Measurements from ENCODE around the gene SNX8. TPM values are rescaled to one million over a fixed set of nuclear protein-coding genes. Genes with fewer than 3 reads are reported as not detected.

The SNX8 gene
- total RNA-seq, 1 donor from 2014 or later, result 15.6 TPM

DNA sequence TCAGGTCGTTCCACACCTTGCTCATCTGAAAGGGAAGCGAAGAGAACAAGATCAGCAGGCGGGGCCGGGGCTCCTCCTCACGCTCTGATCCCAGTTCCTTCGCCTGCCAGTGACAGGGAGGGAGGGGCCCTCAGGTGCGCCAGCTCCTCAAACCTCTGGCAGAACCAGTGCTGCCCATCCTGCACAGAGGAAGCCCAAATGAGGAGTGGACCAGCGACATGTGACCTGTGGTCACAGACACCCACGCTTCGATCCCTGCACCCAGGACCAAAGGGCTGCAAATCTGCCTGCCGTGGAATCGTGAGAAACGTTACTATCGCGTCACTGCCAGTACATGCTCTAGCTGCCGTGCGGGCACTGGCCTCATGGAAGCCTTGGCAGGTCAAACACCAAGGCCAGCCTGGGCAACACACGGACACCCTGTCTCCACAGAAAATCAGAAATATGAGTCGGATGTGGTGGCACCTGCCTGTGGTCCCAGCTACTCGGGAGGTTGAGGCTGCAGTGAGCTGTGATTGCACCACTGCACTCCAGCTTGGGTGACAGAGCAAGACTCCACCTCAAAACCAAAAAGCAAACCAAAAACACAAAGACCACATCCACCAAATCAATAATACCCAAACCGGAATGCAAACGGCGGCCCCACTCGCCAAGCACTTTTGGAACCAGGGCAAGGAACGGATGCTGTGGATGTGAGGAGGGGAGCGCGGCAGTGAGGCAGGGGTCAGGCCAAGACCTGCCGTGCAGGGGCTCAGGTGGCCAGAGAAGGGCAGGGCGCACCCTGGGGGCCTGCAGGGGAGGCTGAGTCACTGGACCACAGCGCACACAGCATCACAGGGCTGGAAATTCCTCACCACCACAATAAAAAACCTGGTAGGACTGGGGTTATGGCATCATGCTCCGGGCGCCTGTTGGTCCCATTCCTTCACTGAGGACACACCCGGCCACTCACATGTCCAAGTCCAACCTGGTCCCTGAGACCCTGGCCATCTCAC lies 58.8 kb downstream of the SNX8 start:
- Mint-ChIP-seq H3K36me3 (ENCODE audit: insufficient read depth) (peaks cover 2% of the 10 kb centered on the region), H3K4me1 (ENCODE audit: low read depth) (no peaks in the 10 kb centered on the region), H3K27ac (peak overlapping the region; percentile 59), H3K4me3 (ENCODE audit: low read depth) (no peak overlapping the region), H3K9me3 (ENCODE audit: low read depth) (no peaks in the 10 kb centered on the region), H3K27me3 (no peaks in the 10 kb centered on the region)
- no peak for TF ChIP-seq CTCF (IDR thresholded peaks at IDR 0.05; ENCODE audit: unreplicated experiment)
- no peak for DNase-seq (ENCODE audit: low spot score, unreplicated experiment)

- H3K4me3 Mint-ChIP-seq (ENCODE audit: low read depth), result no peak overlapping the region
- H3K27me3 Mint-ChIP-seq, result no peaks in the 10 kb centered on the region
- peaks cover 2% of the 10 kb centered on the region for H3K36me3 Mint-ChIP-seq (ENCODE audit: insufficient read depth)
- no peaks in the 10 kb centered on the region for H3K9me3 Mint-ChIP-seq (ENCODE audit: low read depth)
- no peaks in the 10 kb centered on the region for H3K4me1 Mint-ChIP-seq (ENCODE audit: low read depth)
- no peak overlapping the region for H3K27ac Mint-ChIP-seq
- no peak for DNase-seq (ENCODE audit: low spot score, unreplicated experiment)
- no peak for TF ChIP-seq CTCF (IDR thresholded peaks at IDR 0.05; ENCODE audit: unreplicated experiment)
These were observed 59.7 kb downstream of the SNX8 start for GRCh38 chr7:2254429-2255144.

GRCh38 chr7:2253525-2254244 lies 60.6 kb downstream of the SNX8 start:
- no peaks in the 10 kb centered on the region for H3K9me3 Mint-ChIP-seq (ENCODE audit: low read depth)
- no peak for DNase-seq (ENCODE audit: low spot score, unreplicated experiment)
- no peak overlapping the region for H3K27ac Mint-ChIP-seq
- peaks cover 2% of the 10 kb centered on the region for H3K36me3 Mint-ChIP-seq (ENCODE audit: insufficient read depth)
- no peak overlapping the region for H3K4me3 Mint-ChIP-seq (ENCODE audit: low read depth)
- no peaks in the 10 kb centered on the region for H3K4me1 Mint-ChIP-seq (ENCODE audit: low read depth)
- no peak for TF ChIP-seq CTCF (IDR thresholded peaks at IDR 0.05; ENCODE audit: unreplicated experiment)
- H3K27me3 Mint-ChIP-seq, result no peaks in the 10 kb centered on the region

DNA sequence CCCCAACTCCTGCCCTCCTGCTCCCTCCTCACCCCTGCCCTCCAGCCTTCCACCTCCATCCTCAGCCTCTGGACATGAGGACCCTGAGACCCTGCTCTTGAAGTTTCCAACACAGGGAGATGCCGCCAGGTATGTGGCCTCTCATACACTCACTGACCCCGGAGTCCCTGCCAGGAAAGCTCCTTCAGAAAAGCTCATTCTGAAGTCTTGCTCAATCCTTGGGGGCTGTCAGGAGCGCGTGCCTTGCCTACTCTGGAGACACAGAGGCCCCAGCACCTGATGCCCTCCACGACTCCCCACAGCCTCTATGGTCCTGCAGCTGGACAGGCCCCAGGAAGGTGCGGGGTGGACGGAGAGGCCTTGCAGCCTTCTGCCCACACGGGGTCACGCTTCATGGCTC lies 61.2 kb downstream of the SNX8 start:
- Mint-ChIP-seq H3K27me3 (no peaks in the 10 kb centered on the region), H3K4me1 (ENCODE audit: low read depth) (no peaks in the 10 kb centered on the region), H3K36me3 (ENCODE audit: insufficient read depth) (peaks cover 2% of the 10 kb centered on the region), H3K4me3 (ENCODE audit: low read depth) (no peak overlapping the region), H3K9me3 (ENCODE audit: low read depth) (no peaks in the 10 kb centered on the region), H3K27ac (no peak overlapping the region)
- no peak for TF ChIP-seq CTCF (IDR thresholded peaks at IDR 0.05; ENCODE audit: unreplicated experiment)
- DNase-seq (ENCODE audit: low spot score, unreplicated experiment), result no peak
